GM21515 (cell line): ENCODE measurements around the gene ADAM10.
"Not testable (repeated sequence)": the region's sequence is repeated elsewhere in the genome, so short reads cannot be mapped to it uniquely, and the experiment has no call there.

Source experiments
- ATAC-seq: cut with Tn5 transposase; IDR thresholded peaks from one replicate; pipeline ENCODE4 v1.9.1; 2021; ENCODE audit not compliant: unreplicated experiment

ADAM10 gene

DNA sequence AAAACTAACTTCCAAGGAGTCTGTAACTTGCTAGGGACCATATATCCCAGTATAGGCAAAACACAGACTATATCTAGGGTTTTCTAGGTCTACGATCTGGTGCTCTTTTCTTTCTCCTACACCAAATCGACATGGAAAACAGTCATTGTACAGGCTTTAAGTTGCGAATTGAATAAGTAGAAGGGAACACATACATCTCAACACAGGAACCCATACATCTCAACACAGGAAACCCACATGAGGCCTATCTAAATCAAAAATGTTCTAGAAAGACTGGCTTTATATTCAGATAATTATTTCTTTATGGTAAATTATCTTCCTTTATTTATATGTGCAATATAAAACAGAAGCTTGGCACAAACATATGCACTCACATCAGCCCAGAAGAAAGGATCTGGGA lies 126.6 kb downstream of the ADAM10 start:
- ATAC-seq: no peak

DNA sequence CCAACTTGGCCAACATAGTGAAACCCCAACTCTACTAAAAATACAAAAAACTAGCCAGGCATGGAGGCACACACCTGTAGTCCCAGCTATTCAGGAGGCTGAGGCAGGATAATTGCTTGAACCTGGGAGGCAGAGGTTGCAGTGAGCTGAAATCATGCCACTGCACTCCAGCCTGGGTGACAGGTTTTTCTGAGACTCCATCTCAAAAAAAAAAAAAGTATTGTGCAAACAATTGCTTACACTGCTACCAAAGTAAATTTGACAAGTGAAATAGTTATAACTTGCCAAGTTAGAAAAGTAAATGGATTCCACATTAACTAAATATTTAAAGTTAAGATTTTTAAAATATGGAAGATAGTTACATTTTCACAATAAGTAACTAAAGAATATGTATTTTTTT lies 129.2 kb downstream of the ADAM10 start:
- not testable (repeated sequence) for ATAC-seq

DNA sequence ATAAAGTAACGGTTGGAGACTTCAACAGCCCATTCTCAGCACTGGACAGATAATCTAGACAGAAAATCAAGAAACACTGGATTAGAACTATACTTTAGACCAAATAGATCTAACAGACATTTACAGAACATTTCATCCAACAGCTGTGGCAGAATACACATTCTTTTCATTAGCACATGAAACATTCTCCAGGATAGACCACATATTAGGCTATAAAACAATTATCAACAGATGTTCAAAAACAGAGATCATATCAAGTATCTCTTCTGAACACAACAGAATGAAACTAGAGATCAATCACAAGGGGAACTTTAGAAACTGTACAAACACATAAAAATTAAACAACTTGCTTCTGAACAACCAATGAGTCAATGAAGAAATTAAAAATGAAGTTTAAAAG lies 133.3 kb downstream of the ADAM10 start:
- ATAC-seq: no peak

- ATAC-seq: no peak
Observed at GRCh38 chr15:58611731-58612676, 137.5 kb downstream of the ADAM10 start.

GRCh38 chr15:58608711-58609110 lies 140.8 kb downstream of the ADAM10 start:
- no peak for ATAC-seq

GRCh38 chr15:58608129-58608590 lies 141.3 kb downstream of the ADAM10 start:
- no peak for ATAC-seq

- ATAC-seq: no peak
Observed at GRCh38 chr15:58606577-58607080, 142.9 kb downstream of the ADAM10 start.

- no peak for ATAC-seq
Observed at GRCh38 chr15:58605931-58606530, 143.5 kb downstream of the ADAM10 start.

DNA sequence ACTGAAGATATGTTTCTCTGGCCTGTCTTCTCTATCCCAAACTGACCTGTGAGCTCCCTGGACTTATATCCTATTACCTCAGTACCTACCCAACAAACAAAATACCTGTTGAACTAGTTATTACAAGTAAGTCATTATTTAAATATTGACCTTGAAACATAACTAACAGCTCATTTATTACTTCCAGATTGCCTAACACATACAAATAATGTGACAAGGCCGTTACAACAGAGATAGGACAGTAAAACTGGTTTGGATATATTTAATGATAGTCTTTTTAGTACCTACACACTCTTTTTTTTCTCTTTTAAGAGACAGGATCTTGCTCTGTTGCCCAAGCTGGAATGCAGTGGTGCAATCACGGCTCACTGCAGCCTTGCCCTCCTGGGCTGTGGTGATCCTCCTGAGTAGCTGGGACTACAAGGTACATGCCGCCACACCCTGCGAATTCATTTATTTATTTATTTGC lies 145.0 kb downstream of the ADAM10 start:
- ATAC-seq: no peak

DNA sequence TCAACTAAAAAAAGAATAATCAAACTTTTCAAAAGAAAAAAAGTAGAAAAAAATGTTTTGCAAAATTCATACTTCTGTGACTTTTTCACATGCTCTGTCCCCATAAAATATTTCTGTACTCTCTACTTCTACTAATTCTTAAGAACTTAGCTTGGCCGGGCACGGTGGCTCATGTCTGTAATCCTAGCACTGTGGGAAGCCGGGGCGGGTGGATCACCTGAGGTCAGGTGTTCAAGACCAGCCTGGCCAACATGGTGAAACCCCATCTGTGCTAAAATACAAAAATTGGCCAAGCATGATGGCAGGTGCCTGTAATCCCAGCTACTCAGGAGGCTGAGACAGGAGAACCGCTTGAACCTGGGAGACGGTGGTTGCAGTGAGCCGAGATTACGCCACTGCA lies 145.6 kb downstream of the ADAM10 start:
- not testable (repeated sequence) for ATAC-seq

DNA sequence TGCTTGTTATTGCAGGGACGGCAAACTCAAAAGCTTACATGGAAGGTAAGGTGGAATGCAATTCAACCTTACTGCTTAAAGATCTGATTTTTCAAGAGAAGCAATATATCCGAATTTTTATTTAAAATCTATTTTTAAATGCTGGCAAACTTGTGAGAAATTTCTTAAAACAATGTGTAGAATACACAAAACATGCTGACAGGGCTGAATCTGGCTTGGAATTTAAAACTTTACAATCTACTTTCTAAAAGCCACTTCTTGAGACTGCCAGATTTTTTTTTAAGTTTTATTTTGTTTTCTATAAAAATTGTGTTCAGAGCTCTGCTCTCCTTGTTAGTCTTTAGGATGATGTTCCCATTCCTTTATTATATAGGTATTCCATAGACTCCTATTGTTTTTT lies 146.7 kb downstream of the ADAM10 start:
- no peak for ATAC-seq

DNA sequence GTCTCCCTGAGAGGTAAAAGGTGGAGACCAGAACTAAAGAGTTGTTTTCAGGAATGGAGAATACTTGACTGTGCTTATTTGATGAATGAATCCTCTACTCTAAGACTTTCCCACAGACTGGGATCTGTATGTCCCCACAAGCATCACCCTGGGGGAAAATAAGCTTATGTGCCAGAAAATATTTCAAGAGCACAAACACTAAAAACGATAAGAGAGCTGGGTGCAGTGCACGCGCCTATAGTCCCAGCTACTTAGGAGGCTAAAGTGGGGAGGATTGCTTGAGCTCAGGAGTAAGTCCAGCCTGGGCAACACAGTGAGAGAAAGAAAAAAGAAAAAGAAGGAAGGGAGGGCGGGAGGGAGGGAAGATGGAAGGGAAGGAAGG lies 150.7 kb downstream of the ADAM10 start:
- ATAC-seq: no peak

- ATAC-seq: no peak
Observed at GRCh38 chr15:58597943-58598828, 151.3 kb downstream of the ADAM10 start.

DNA sequence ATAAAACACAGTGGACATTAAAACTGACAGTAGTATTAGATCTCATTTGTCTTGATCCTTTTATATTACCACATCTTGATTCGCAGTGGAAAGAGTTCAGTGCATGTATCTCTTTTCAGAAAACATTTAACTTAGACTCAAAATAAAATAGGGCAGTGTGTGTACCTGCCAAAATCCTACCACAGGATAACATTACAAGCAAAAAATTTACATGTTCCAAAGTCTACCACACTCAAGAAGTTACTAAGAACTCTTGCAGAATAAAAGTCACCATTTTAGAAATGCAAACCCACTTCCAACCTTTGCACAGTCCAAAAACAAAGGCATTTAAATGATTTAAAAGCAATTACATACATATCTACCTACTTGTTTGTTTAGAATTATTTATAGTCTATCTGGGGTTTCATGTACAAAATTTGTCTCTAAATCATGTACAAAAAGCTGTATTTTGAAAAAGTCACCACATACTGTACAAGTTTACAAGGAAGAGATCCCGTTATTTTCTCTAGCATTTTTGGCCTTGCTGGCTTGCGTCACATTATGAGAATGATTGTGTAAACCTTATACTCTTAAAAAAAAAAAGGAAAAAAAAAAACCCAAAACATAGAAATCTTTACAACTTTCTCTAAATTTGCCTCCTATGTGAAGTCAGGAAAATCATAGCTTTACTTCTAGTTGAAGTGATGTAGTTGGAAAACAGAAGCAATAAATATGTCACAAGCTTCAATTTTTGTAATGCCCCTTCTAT lies 153.8 kb downstream of the ADAM10 start:
- ATAC-seq: no peak

GRCh38 chr15:58594898-58595297 lies 154.6 kb downstream of the ADAM10 start:
- ATAC-seq: no peak

- no peak for ATAC-seq
Observed at GRCh38 chr15:58593870-58594269, 155.6 kb downstream of the ADAM10 start.

- no peak for ATAC-seq
Observed at GRCh38 chr15:58590926-58591325, 158.6 kb downstream of the ADAM10 start.

DNA sequence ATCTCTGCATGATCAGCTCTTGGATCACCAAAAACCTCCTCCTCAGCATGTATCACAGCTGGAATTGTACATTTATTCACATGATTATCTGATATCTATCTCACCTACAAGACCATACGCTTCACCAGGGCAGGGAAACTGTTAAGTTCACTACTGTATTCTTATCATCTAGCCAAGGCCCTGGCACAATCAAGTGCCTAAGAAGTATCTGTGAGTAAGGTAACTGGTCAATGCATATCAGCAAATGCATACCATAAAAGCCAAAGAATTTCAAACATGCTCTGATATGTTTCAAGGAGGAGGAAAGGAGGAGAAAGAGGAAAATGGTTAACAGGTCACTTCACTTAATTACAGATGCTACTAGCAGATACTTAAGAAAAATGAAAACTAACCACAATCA lies 159.3 kb downstream of the ADAM10 start:
- ATAC-seq: no peak

DNA sequence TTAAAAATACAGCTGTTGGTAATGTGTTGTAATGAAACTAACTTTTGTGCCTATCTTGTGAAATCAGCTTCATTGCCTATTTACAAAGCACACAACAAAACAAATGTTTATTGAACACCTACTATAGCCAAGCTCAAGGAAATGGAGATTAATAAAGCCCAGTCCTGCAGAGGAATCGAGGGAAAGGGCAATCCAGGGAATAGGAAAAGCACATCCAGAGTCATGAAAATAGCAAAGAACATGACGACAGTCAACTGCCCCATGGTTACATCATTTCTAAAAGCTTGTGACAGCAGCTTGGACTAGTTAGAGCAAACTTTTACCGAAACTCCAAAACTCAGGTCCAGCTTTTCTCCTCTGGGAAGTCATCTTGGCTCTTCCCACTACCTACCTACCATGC lies 160.5 kb downstream of the ADAM10 start:
- ATAC-seq: no peak

- ATAC-seq: no peak
Observed at GRCh38 chr15:58588096-58588495, 161.4 kb downstream of the ADAM10 start.
